ENCODE results near the gene FBXL19. TPM values are rescaled to one million over a fixed set of nuclear protein-coding genes. Genes with fewer than 3 reads are reported as not detected.

Gene FBXL19
- total RNA-seq, 1 donor from 2014 or later, result 18.2 TPM

- no peak for DNase-seq (ENCODE audit: low read depth in 2 of 2)
These were observed 21.0 kb downstream of the FBXL19 start for GRCh38 chr16:30944352-30944751.

DNA sequence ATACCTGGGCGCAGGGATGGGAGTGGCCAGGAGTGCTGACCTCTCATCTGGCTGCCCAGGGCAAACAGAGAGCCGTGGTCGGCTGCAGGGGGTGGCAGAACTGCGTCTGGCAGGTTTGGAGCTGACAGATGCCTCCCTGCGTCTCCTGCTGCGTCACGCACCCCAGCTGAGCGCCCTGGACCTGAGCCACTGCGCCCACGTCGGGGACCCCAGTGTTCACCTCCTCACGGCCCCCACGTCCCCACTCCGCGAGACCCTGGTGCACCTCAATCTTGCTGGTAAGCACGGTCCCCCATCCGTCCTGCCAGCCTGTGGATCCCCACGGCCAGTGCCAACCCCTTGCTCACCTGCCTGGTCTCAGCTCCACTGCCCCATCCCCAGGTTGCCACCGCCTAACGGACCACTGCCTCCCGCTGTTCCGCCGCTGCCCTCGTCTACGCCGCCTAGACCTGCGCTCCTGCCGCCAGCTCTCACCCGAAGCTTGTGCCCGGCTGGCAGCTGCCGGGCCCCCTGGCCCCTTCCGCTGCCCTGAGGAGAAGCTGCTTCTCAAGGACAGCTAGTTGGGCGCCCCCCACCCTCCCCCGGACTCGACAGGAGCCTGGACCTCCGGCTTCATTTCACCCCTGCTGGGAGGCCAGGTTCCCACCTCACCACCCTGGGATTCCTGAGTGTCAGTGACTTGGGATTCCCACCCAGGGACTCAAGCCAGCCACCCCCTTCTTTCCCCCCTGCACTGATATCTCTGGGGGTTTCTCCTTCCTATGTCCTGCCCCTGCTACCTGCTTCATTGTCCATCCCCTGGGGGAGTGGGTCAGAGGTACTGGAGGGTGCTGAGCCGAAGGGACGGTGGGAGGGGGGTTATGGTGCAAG lies 23.5 kb downstream of the FBXL19 start:
- no peak for DNase-seq (ENCODE audit: low read depth in 2 of 2)

DNA sequence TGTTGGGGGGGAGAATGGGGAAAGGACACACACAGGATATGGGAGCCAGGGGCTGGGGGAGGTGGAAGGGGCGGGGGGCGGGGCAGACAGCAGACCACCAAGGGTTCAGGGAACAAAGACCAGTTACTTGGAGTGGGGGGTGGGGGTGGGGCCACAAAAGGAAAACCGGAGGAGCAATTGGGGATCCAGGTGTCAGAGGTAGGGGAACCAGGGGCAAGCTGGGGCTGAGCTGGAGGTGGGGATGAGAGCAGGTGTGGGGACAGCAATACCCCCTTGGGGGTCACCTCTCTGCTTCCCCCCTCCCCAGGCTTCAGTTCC lies 24.1 kb downstream of the FBXL19 start:
- no peak for DNase-seq (ENCODE audit: low read depth in 2 of 2)

- peak; percentile 94 to 97 for DNase-seq (ENCODE audit: low read depth in 2 of 2)
These were observed 24.7 kb downstream of the FBXL19 start for GRCh38 chr16:30947859-30948666.

DNA sequence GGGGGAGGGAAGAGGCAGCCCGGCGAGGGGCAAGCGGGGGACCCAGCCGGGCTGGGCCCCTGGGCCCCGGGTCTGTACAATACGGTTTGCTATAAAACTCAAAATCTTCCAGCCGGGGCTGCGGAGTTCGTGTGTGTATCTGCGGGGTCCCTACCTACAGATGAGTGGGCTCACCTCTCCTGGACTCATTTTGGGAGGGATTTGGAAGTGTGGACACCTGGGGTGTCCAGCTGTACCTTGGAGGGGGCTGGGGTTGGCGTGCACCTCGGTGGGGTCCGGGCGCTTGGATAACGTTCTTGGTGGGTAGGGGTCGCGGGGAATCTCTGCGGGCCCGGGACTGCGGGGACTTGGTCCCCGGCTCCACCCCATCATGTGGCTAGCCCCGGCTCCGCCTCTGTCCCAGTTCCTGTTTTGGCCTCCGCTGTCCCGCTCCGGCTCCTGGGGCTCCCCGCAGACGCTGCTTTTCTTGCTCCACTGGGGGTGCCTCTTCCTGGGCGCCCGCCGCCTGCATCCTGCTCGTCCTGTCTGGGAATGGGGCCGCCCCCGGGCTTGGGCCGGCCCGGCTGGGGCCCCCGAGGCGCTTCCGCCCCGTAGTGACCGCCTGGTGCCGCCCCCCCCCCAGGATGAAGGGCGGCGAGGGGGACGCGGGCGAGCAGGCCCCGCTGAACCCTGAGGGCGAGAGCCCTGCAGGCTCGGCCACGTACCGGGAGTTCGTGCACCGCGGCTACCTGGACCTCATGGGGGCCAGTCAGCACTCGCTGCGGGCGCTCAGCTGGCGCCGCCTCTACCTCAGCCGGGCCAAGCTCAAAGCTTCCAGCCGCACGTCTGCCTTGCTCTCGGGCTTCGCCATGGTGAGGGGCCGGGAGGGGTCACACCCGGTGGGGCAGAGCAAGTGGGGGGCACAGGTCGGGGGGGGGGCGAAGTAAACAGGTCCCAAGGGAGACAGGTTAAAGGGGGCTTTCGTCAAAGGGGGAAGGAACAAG lies 25.6 kb downstream of the FBXL19 start, which contains the start of gene ORAI3:
Gene ORAI3 (plus strand): TSS at position 402 of the 983 bp plus-strand sequence. CDS start 222 bp downstream, at position 624.
- peak in 1 of 2 donors; percentile 65 for DNase-seq (ENCODE audit: low read depth in 2 of 2)

- DNase-seq (ENCODE audit: low read depth in 2 of 2), result peak in 1 of 2 donors; percentile 64
These were observed 26.5 kb downstream of the FBXL19 start for GRCh38 chr16:30949650-30950515.

GRCh38 chr16:30950516-30951065 lies 27.2 kb downstream of the FBXL19 start:
- DNase-seq (ENCODE audit: low read depth in 2 of 2), result no peak

GRCh38 chr16:30951193-30951592 lies 27.8 kb downstream of the FBXL19 start:
- DNase-seq (ENCODE audit: low read depth in 2 of 2), result no peak

DNA sequence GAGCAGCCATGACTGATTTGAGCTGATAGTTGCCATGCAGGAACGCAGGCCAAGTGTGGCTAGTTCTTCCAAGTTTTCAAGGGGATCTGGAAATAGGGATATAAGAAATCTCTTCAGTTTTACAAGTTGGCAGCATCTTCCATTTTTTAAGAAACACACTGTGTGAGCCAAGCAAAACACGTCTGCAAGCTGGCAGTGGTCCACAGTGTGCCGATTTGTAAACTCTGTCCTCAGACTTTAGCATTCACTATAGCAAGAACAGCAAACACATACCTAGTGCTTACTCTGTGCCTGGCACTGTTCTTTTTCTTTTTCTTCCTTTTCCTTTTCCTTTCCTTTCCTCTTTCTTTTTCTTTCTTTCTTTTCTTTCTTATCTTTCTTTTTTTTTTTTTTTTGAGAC lies 28.4 kb downstream of the FBXL19 start:
- DNase-seq (ENCODE audit: low read depth in 2 of 2), result peak in 1 of 2 donors; percentile 35

DNA sequence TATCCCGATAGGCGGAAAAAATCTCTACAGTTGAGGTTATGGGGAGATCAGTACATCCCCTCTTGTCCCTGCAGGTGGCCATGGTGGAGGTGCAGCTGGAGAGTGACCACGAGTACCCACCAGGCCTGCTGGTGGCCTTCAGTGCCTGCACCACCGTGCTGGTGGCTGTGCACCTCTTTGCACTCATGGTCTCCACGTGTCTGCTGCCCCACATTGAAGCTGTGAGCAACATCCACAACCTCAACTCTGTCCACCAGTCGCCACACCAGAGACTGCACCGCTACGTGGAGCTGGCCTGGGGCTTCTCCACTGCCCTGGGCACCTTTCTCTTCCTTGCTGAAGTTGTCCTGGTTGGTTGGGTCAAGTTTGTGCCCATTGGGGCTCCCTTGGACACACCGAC lies 29.7 kb downstream of the FBXL19 start:
- no peak for DNase-seq (ENCODE audit: low read depth in 2 of 2)

GRCh38 chr16:30953511-30954124 lies 30.2 kb downstream of the FBXL19 start:
- peak; percentile 69 to 88 for DNase-seq (ENCODE audit: low read depth in 2 of 2)

DNA sequence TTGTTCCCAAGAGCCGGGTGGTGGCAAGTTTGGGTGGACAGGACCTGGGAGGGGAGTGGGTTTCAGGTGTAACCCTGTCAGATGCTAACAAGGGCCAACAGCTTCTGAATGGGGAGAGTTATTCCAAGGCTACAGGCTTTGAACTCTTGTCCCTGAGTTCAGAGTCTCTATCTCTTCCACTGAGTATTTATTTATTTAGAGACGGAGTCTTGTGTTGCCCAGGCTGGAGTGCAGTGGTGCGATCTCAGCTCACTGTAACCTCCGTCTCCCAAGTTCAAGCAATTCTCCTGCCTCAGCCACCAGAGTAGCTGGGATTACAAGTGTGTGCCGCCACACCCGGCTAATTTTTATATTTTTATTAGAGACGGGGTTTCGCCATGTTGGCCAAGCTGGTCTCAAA lies 31.6 kb downstream of the FBXL19 start:
- no peak for DNase-seq (ENCODE audit: low read depth in 2 of 2)

DNA sequence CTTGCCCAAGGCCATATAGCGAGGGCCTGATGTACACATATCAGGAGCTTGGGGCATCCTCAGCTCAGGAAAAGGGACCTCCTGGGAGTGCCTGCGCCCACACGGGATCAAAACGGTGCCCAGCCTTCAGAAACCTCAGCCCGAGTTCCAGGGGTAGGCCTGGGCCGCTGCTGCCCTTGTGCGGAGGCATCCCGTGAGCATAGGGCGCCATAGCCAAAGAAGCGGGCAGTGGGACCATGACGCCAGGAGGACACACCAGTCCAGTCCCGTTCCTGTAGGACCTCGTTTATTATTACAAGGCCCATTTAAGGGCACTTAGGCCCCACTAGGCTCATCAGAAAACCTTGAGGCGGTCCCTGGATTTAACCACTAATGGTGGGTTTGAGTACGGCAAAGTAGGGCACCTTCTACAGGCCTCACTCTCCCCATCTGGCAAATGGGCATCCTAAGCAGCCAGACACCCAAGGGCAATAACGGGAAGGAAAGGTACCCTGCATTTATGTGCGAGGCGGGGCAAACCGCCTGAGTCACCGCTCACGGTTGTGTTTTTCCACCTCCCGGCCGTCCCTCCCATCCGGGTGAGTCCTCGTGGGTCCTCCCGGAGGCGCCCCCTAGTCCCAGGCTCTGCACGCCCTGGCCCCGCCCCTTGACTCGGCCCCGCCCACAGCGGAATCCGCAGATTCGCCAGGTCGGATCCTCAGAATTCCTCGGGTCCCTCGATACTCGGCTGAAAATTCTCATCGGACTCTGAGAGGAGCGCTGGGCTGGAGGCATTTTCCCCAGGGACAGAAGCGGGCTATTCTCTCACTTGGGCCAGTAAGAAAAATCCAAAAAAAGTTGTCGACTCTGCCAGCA lies 33.5 kb downstream of the FBXL19 start:
- peak; percentile 75 to 93 for DNase-seq (ENCODE audit: low read depth in 2 of 2)

DNA sequence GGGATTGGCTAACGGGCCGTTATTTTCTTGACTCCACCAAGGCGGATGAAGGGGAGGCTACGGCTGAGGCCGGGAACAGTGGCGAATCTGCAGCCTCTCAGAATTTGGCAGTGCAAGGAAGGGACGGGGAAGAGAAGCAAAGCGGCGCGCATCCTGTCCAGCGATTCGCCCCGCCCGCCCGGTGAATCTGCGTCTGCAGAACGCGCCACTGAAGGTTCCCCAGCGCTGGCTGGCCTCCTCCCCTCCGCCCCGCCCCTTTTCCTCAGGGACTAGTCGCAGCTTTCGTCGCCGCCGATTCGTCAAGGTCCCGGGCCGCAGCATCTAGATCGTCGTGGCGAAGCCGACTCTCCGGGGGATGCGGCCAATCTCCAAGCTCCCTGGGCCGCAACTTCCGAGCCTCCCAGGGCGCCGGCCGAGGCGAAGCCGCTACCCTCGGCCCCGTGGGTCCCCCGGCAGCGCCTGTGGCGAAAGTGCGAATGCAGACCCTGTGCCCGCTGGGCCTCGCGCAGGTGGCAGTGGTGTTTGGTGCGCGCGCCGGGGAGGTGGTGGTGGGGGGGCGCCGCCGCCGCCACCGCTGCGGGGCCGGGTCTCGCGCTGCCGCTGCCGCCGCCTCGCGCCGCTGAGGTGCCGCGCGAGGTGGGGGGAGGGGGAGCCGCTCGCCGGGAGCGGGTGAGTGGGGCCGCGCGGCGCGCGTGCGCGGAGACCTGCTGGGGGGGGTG lies 34.2 kb downstream of the FBXL19 start, which contains the start of gene SETD1A:
Gene SETD1A (plus strand): TSS at position 299 of the 719 bp plus-strand sequence. CDS start 978 bp downstream, outside the sequence.
- DNase-seq (ENCODE audit: low read depth in 2 of 2), result peak; percentile 93 to 98

- peak in 1 of 2 donors; percentile 53 for DNase-seq (ENCODE audit: low read depth in 2 of 2)
These were observed 35.1 kb downstream of the FBXL19 start for GRCh38 chr16:30958175-30959079.

DNA sequence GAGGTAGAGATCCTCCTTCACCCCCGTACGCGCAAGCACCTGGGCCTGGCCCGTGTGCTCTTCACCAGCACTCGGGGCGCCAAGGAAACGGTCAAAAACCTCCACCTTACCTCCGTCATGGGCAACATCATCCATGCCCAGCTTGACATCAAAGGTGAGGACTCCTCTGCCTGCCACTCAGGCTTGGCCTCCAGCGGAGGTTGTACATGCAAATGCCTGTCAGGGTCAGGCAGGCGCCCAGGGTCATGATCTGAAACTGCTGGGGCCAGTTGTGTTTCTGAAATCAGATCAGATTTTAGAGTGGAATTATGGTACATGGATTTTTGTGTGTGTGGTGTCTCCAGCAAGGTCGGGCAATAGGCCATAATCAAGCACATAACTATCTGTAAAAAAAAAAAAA lies 38.0 kb downstream of the FBXL19 start:
- DNase-seq (ENCODE audit: low read depth in 2 of 2), result no peak
